D721Med (cell line): Measurements from ENCODE around the gene FALEC.

Source experiments
- DNase-seq: peaks from one replicate; pipeline ENCODE4 v3.0.0; 2011; ENCODE audit warnings: low spot score; ENCODE audit not compliant: insufficient read length
- FAIRE-seq: peaks from 2 replicates; lab custom pipeline; 2011; peaks lifted over from hg19 to GRCh38; lab: Jason Lieb, UNC
- TF ChIP-seq, protein P1 (sequence below): IDR thresholded peaks from 2 replicates; pipeline ENCODE4 v1.5.1; 2012; ENCODE audit warnings: mild to moderate bottlenecking, control low read depth; ENCODE audit not compliant: insufficient read depth; ENCODE audit errors: missing control alignments

Gene FALEC

DNA sequence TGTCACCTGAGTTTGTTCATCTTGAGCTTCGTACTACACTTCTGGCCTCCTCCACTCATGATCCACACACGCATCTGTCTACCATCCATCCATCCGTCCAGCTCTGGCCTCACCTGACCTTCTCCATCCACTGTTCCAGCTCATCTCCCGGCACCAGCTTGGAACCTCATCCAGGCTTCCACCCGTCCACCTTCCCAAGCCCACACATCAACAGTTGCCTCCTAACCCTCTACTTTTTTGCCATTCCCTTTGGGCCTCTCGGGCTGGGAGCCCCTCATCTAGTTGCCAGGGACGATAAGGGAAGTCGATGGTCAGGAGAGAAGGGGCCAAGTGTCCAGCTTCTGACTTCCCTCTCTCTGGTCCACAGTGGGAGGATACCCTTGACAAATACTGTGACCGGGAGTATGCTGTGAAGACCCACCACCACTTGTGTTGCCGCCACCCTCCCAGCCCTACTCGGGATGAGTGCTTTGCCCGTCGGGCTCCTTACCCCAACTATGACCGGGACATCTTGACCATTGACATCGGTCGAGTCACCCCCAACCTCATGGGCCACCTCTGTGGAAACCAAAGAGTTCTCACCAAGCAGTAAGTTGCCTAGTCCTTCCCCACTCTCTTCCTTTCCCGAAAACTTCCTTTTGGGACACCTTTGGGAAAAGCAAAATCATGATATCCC is 3.4 kb upstream of the FALEC start:
- TF ChIP-seq, protein P1, sequence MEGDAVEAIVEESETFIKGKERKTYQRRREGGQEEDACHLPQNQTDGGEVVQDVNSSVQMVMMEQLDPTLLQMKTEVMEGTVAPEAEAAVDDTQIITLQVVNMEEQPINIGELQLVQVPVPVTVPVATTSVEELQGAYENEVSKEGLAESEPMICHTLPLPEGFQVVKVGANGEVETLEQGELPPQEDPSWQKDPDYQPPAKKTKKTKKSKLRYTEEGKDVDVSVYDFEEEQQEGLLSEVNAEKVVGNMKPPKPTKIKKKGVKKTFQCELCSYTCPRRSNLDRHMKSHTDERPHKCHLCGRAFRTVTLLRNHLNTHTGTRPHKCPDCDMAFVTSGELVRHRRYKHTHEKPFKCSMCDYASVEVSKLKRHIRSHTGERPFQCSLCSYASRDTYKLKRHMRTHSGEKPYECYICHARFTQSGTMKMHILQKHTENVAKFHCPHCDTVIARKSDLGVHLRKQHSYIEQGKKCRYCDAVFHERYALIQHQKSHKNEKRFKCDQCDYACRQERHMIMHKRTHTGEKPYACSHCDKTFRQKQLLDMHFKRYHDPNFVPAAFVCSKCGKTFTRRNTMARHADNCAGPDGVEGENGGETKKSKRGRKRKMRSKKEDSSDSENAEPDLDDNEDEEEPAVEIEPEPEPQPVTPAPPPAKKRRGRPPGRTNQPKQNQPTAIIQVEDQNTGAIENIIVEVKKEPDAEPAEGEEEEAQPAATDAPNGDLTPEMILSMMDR: no peak
- FAIRE-seq (no peak), DNase-seq (no peak)

DNA sequence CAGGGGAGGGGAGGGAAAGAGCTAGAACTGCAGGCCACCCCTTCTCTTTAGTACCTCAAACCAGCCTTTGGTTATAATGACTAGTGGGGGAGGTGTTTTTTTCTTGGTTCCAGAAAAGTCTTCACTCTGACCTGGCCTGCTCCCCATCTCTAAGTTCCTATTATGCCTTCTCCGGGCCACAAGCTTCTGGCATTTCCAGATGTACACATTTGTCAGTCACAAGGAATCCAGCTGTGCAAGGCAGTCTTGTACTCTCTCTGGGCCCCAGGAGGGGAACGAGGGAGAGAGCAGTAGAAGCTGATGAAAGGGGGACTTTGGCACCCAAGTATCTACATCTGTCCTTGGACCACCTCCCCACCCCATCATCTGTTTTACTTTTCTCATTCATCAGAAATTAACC is 2.7 kb upstream of the FALEC start:
- no peak for DNase-seq
- TF ChIP-seq, protein P1: no peak
- no peak for FAIRE-seq

DNA sequence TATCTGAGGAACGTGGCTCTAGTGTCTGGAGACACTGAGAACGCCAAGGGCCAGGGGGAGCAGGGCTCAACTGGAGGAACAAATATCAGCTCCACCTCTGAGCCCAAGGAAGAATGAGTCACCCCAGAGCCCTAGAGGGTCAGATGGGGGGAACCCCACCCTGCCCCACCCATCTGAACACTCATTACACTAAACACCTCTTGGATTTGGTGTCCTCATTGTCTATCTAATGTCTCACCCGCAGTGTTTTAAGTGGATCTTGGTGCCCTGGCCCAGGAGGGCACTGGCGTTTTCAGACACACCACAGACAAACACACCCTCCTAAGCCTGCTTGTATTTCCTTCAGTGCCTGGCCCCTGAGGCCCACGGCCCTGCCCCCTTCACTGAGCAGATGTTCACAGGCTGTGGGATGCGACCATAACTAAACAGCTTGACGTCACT is 2.2 kb upstream of the FALEC start:
- DNase-seq: no peak
- no peak for FAIRE-seq
- TF ChIP-seq, protein P1: no peak

DNA sequence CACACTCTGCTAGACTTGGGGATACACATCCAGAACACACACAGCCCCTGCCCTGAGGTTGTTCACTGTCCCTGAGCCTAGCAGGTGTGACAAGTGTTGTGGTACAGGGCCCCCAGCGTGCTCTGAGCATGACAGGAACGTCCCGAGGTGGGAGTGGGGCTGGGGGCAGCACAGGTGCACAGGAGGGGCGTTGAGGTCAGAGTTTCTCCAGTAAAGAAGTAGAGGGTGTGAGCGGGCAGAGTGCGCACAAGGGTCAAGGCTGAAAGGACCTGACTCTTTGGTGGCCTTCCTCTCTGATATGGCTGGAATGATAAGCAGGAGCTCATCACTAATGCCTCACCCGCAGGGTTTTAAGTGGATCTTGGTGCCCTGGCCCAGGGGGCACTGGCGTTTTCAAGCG is 1.3 kb upstream of the FALEC start:
- FAIRE-seq (no peak), DNase-seq (no peak)
- TF ChIP-seq, protein P1: no peak

DNA sequence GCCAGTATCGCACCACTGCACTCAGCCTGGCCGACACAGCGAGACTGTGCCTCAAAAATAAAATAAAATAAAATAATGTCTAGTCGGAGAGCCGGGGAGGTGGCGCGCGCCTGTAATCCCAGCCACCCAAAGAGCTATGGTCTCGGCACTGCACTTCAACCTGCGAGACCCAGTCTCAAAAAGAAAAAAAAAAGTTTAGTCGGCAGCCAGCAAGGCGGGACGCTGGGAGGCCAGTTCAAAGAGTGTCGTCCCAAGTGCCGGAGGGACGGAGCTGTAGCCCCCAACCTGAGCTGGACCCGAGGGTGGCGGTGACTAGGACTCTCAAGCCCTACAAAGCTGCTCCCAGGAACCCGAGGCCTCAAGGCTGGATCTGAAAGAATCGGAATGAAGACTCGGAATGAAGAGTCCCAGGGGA is 632 bp upstream of the FALEC start:
- TF ChIP-seq, protein P1: no peak
- FAIRE-seq (no peak), DNase-seq (no peak)

DNA sequence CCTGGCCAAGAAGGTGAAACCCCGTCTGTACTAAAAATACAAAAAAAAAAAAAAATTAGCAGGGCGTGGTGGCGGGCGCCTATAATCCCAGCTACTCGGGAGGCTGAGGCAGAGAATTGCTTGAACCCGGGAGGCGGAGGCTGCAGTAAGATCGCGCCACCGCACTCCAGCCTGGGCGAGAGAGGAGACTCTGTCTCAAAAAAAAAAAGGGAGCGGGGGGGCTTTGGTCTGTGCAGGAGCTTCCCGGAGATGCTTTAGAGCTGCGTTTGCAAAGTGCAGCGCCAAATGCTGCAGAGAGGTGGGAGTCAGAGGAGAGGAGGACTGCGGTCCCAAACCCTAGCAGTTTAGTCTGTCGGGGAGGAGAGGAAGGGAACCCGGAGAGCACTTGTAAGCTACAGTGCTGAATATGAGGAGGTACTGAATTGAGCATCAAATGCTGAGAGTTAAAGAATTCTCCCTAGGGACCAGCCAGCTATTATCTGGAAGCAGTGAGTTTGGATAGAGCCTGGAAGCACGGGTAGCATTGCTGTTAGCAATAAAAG is 569 bp downstream of the FALEC start:
- DNase-seq: no peak

More for the DNA sequence above, 569 bp downstream of the FALEC start:
- no peak for FAIRE-seq
- TF ChIP-seq, protein P1: no peak
